ACHN (cell line): ENCODE measurements around the gene TIMM44.

Experiments used
- DNase-seq: peaks from one replicate; pipeline ENCODE4 v3.0.0-alpha.2; 2015
- in situ Hi-C: cut with HindIII; loops from 2 replicates; pipeline ENCODE4 v1.10.0; 2017; ENCODE audit warnings: low sequenced_read_pairs, low pct_ligation_motif_present, low pct_unique_long_range_greater_than_20kb

The TIMM44 gene, protein sequence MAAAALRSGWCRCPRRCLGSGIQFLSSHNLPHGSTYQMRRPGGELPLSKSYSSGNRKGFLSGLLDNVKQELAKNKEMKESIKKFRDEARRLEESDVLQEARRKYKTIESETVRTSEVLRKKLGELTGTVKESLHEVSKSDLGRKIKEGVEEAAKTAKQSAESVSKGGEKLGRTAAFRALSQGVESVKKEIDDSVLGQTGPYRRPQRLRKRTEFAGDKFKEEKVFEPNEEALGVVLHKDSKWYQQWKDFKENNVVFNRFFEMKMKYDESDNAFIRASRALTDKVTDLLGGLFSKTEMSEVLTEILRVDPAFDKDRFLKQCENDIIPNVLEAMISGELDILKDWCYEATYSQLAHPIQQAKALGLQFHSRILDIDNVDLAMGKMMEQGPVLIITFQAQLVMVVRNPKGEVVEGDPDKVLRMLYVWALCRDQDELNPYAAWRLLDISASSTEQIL

DNA sequence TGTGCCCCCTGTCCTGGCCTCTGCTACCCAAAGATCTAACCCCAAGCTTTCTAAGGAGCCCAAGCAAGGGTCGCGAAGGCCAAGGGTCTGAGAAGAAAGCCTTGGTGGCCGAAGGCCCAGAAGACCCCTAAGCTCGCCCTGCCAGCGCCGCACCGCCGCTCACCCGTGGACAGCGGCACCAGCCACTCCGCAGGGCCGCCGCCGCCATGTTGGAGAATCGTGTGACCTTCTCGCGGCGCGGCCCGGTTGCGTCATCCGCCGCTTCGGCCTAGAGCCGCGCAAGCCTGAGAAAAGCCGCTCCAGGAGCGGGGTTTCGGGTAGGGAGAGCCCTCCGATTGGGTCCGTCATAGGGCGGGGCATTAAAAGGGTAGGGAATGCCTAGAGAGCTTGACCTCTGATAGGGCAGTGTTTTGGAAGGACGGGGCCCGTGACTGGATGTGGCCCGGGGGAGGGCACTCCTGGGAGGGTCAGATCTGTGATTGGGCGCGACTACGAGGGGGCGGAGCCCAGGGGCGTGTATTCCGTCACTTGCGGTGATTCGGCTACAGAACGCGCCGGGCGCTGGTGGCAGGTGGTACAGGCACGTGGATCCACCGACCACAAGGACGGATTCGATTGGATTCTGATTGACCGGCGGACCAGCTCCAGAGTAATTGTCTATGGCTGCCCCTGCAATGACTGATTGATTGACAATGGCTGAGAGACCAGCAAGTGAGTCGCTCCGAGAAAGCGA is at the start of gene TIMM44:
TIMM44 (minus strand) TSS at position 223 of the 733 bp plus-strand sequence; CDS start at position 208, 15 bp downstream.
- DNase-seq, result peak; percentile 99
- in situ Hi-C loops, result no loop called here

DNA sequence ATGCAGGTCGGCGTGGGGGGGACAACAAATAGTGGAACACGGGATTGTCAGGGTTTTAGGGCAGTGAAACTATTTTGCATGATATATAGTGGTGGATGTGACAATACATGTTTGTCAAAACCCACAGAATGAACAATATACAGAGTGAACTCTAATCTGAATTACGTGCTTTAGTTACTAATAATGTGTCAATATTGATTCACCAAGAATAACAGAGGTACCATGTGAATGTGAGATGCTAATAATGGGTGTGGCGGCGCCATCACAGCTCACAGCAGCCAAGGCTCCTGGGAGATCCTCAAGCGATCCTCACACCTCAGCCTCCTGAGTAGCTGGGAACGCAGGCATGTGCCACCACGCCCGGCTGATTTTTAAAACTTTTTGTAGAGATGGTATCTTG is 49.1 kb upstream of the TIMM44 start:
- in situ Hi-C loops, result no loop called here
- no peak for DNase-seq

DNA sequence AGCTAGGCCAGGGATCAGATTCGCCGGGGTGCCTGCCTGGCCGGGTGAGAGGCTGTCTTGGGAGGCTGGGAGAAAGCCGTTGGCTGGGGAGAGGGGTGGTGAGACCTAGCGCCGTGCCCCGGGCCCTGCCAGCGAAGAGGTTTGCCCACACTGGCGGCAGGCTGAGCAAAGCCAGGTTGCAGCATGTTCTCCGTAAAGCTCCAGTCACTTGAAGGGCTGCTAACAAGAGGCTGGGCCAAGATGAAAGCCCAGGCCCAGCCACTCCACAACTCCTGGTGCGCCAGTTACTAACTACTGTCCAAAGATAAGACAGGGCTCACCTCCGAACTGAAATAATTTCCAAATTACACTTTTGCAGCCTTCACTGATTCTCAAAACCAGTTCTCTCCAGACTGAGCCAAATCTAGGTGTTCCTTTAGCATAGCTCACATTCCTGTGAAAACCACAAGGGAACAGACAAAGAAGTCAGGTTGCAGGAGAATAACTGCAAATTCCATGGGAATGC is 45.7 kb upstream of the TIMM44 start:
- peak; percentile 46 for DNase-seq

DNA sequence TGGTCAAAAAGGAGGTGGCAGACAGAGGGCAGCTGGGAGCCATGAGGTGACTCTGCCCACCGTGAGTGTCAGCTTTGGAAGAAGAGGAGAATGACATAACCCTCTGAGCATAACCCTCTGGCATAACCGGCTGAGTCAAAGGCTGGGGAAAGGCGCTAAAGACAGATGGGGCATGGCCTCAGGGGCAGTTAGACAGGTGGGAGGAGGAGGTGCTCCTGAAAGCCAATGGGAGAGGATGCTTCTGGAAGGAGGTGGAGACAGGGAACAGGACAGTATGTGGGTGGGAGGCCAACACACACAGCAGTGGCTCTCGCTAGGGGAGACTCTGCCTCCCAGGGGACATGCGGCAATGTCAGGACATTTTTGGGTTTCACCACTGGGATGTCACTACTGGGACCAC is 44.8 kb upstream of the TIMM44 start:
- in situ Hi-C loops, result no loop called here
- DNase-seq, result no peak

More for the DNA sequence above, 45.7 kb upstream of the TIMM44 start:
- in situ Hi-C loops, result no loop called here

DNA sequence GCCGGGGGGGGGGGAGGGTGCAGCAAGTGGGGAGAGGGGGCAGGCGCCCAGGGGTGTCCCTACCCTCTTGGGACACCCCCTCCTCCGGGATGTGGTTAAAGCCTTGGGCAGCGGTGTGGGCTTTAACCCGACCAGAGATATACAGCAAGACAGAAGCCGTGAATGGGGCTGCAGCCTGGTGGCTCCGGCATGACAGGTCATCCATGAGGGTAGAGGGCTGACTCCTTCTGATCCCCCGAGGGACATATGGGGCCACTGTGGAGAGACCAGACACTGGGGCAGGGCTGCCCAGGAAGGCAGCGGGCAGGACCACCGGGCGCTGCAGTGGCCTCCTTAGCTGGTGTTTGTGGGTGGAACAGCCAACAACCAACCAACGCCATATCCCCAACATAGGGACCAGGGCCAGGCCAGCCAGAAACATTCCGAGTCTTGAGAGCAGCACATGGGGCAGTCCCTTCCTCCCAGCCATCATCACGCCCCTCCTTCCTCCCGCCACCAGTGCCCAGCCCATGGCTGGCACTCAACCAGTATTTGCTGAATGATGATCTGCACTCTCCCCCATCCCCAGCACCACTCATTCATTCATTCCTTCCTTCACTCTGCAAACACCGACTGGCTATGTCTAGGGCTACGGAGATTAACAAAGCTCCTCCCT is 43.8 kb upstream of the TIMM44 start:
- no peak for DNase-seq

DNA sequence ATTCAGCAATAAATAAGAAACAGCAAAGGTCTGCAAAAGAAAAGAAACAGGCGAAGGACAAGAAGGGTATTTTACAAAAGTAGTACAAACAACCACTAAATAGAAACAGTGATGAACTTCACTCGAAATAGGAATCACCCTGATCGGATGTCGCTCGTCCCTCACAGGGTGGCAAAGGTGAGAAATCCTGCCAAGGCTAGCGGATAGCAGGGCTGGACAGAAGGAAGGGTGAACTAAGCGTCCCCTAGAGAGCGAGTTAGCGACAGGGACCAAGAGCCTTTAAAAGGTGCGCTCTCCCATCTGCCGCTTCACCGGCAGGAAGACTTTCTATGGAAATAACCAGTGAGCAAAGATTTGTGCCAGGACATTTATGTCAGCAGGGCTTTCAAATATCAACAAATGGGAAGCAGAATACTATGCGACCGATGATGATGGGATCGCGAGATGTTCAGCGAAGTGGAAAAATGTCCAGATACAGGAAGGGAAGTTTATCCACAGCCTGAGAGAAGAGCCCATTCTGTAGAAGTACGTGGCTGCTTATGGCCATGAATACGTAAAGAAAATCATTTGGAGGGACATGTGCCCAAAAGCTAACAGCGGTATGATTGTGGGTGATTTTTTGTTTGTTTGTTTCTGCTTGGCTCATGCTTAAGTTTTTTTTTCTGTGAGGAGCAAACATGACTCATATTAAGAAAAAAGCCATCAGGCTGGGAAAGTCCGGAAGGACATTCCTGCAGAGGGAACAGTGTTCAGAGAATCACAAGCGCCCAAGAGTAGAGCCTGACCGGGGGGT is 43.1 kb upstream of the TIMM44 start:
- DNase-seq, result peak; percentile 65
- in situ Hi-C loops, result no loop called here

More for the DNA sequence above, 43.8 kb upstream of the TIMM44 start:
- in situ Hi-C loops, result no loop called here

DNA sequence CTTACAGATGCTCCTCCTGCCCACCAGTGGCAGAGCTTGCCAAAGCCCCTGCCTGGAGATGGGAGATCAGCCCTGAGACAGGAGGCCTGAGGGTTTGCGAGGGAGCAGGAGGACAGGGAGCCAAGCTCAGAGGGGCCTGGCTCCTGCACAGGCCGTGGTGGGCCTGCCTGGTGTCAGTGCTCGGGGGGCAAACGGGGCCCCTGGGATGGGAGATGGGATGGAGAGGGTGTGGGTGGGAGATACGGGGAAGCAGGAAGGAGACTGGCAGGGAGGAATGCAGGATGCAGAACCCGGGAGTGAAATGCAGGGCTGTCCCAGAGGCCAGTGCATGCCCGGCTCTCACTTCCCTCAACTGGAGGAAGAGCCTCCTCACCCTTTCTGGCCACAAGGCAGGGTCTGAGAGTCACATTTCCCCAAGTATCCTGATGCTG is 42.0 kb upstream of the TIMM44 start:
- in situ Hi-C loops, result no loop called here
- no peak for DNase-seq

DNA sequence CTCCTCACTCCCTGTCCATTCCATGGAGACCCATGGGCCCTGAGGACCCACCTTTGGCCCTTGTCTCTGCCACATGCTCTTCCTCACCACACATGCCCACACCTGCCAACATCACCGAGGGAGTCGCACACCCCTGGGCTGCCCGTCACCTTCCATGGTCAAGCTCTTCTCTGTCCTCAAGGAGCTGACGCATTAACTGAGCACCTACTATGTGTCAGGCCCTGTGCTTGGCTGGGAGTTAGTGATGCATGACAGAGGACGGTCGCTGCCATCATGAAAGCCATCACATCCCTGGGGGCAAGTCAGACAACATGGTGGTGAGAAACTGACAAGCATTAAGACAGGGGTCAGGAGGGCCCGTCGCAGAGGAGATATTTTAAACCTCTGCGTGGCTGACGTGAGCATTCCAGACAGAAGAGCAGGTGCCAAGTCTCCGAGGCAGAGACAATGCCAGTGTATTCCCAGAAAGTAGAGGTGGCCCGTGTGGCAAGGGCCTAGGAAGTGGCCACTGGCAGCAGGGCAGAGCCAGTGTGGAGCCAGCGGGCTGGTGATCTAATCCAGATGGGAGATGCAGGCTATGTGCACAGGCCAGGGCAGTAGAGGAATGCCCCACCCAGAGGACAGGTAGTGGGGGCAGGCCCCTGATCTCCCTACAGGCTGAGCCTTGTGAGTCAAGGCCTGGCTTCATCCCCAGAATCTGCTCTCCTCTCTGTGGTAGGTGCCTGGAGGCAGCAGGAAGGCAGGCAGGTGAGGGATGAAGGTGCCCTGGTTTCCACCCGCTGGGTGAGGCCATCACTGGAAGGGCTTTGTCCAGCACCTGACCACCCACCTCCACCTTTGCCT is 40.8 kb upstream of the TIMM44 start:
- no peak for DNase-seq
- in situ Hi-C loops, result no loop called here

DNA sequence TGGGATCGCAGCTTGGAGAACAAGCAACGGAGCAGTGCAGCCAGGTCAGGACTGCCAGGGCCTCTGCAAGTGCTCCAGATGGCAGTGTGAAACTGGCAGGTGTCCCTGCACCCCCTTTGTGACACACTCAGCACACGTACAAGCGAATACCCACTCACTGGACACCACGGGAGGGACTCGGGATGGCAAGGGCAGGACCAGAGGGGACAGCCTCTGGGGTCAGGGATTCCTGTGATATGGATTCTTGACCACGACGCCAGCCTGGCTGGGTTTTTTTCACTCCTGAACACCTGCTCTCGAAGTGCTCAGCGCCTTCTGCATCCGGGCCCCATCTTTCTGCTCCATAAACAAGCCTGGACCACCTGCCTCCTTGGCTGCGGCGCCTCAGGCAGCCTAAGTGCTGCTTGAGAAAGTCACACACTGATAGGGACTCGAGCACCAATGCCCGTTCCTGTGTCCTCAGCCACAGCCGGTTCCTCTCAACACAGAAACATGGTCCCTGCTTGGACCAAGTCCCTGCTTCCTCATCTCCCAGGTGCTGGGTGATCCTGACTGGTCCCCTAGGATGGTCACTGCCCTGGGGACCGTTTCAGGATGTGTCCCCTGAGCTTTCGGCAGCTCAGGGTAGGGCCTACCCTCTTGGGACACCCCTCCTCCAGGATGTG is 40.0 kb upstream of the TIMM44 start:
- no peak for DNase-seq
- in situ Hi-C loops, result no loop called here

DNA sequence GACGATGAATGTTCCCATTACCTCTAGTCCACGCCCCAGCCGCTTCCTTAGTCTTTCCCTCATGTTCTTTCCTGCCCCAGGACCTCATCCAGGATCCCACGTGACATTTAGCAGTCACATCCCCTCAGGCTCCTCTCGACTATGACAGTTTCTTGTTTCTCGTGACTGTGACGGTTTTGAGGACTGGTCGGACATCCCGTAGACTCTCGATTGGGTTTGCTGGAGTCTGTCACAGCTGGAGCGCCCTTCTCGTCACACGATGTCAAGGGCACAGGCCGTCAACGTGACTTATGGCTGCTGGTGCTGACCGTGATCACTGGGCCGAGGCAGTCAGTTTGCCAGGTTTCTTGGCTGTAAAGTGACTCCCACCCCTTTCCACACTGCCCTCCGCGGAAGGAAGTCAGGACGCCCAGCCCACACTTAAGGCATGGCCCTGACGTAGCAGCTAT is 39.2 kb upstream of the TIMM44 start:
- in situ Hi-C loops, result no loop called here
- no peak for DNase-seq

DNA sequence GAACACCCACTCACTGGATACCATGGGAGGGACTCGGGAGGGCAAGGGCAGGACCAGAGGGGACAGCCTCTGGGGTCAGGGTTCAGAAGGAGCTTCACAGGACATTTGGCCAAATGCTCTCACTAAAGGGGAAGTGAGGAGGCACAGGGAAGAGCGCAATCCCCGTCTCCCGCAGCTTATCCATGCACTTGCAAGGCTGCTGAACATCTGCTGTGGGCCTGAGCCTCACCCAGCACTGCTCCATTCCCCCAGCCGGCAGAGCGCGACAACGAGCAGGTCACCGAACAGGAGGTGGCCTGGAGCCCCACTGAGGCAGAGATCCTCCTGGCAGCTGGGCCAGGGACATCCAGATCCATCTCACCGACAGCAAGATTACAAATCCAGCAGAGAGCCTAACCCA is 38.6 kb upstream of the TIMM44 start:
- in situ Hi-C loops, result no loop called here

DNA sequence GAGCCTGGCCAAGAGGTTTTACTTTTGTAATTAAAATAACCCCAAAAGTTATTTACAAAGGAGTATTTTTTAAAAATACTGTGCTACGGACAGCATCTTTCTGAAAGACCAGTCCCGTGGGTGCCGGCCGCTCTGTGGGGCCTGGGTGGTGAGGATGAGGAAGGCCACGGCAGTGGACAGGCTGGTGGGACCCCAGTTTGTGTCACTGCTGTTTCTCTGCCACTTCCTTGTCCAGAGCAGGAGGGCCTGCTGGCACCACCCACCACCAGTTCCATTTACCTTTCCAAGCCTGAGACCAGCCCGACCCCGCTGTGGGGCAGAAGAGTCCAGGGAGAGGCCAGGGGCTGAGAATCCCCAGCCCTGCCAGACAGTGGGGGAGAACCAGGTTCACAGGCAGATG is 38.2 kb upstream of the TIMM44 start:
- no peak for DNase-seq
- in situ Hi-C loops, result no loop called here

More for the DNA sequence above, 38.6 kb upstream of the TIMM44 start:
- no peak for DNase-seq

DNA sequence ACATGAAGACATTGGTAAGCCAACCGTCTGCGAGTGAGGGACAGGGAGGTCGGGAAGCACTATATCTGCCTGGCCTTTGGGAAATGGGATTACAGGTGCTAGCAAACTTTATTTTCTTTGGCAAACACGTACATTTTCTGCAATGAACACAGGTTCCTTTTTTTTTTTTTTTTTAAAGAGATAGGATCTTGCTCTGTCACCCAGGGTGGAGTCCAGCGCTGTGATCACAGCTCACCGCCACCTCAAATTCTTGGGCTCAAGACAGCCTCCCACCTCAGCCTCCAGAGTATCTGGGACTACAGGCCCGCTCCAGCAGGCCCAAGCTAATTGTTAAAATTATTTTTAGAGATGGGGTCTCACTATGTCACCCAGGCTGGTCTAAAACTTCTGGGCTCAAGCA is 37.7 kb upstream of the TIMM44 start:
- no peak for DNase-seq
- in situ Hi-C loops, result no loop called here

DNA sequence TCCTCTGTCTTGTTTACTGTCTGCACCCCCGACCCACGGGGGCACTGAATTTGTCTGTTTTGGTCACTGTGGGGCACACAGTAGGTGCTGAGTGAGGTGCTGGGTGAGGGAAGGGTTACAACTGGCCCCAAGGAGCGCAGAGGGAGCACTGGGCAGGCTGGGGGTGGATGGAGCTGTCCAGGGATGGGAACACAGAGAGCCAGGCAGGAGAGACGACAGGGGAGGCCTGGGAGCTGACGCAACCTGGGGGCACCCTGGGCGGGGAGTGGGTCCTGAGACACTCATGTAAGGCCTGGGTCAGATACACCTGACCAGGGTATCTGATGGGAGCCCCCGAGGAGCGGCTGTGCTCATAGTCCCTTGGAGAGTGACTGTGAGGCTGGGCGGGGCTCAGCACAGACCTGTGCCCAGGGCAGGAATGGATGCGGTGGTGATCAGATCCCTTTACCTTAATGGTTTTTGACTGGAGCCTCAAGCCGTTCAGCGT is 37.2 kb upstream of the TIMM44 start:
- DNase-seq, result no peak

DNA sequence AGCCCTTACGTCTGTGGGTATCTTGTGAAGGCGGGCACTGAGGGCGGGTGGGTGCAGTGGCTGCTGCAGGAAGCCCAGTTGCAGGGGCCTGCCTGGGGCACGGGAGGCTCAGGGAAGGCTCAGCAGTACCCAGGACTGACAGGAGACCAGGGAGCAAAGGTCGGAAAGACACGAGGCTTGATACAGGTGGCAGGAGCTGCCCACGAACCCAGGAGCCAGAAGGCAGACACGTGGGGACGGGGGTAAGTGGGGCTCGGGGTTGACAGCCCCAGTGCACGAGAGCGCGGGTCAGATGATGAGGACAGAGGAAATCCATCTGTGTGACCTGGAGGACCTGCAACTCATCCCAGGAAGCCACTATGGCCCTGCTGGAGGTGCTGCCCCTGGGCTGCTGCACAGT is 36.7 kb upstream of the TIMM44 start:
- in situ Hi-C loops, result no loop called here
- no peak for DNase-seq

More for the DNA sequence above, 37.2 kb upstream of the TIMM44 start:
- in situ Hi-C loops, result no loop called here

DNA sequence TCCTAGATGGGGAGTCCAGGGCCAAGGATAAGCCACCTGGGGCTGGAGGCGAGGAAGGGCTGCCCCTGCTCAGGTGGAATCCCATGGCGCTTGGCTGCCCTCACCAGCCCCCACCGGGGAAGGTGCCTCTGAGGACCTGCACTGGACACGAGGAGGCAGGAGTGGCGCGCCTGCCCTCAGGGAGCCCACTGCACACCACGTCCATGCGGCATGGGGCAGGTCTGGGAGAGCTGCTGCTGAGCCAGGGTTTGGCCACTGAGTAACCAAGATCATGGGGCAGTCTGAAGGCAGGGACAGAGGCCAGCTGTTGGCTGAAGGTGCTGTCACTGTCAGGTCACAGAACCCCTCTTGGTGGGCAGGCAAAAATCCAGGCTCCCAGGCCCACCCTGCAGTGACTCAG is 36.1 kb upstream of the TIMM44 start:
- in situ Hi-C loops, result no loop called here
- no peak for DNase-seq

DNA sequence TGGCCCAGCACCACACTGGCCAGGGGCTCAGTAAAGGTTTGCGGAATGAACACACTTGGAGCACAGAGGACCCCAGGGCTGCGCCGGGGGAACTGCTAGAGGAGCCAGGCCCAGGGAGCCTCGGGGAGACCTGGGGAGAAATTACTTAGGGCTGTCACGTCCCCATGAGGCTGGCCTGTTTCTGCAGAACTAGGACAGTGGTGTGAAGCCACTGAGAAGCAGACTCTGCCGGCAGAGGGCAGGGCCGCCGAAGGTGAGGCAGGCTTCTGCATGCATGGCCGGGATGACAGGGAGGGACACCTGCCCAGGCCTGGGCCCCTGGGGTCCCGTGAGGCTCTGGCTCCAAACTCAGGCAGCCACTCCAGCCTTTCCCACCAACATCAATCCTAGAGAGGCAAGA is 35.5 kb upstream of the TIMM44 start:
- in situ Hi-C loops, result no loop called here
- no peak for DNase-seq
